ENCODE data around the gene WDR87.

Gene WDR87

GRCh38 chr19:37905946-37906868 is at the start of gene WDR87:
TSS of gene WDR87 (minus strand) at chr19:37906594. CDS start at chr19:37898239, 8,355 bp downstream.
- no peak for DNase-seq (ENCODE audit: low read depth)

- DNase-seq (ENCODE audit: low read depth), result no peak
Observed at GRCh38 chr19:37955986-37956385, 49.6 kb upstream of the WDR87 start.

DNA sequence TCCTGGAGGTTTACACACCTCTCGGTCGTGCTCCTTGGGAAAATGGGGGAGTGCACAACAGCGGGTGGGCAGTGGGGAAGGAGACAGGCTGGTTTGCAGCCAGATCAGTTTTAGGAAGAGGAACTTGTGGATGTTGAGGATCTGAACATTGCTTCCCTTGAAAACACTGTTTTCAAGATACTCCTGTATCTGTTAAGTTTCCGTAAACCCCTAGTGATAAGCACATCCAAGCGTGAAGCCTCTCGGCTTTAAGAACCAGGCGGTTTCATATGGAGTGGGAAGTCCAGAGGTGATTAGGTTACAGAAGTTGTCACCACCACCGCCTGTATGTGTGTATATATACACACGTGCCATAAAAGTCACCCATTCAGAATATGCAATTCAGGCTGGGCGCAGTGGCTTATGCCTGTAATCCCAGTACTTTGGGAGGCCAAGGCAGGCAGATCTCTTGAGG is 48.1 kb upstream of the WDR87 start:
- no peak for DNase-seq (ENCODE audit: low read depth)

DNA sequence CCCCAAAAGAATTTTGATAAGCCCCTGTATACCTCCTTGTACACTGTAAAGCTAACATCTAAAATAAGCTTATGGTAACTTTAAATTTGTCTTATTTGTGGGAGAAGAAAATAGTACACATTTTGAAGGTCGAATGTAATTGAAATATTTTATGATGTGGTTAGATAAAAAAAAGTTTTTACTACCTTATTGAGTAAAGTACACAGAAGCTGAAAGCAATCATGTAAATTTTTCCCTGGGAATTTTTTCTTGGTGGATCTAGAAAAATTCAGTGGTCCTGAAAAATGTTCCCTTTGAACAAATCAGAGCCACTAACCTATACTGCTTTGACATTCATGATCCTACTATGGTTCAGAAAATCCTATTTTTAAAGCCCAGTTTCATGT is 47.5 kb upstream of the WDR87 start:
- DNase-seq (ENCODE audit: low read depth), result no peak

DNA sequence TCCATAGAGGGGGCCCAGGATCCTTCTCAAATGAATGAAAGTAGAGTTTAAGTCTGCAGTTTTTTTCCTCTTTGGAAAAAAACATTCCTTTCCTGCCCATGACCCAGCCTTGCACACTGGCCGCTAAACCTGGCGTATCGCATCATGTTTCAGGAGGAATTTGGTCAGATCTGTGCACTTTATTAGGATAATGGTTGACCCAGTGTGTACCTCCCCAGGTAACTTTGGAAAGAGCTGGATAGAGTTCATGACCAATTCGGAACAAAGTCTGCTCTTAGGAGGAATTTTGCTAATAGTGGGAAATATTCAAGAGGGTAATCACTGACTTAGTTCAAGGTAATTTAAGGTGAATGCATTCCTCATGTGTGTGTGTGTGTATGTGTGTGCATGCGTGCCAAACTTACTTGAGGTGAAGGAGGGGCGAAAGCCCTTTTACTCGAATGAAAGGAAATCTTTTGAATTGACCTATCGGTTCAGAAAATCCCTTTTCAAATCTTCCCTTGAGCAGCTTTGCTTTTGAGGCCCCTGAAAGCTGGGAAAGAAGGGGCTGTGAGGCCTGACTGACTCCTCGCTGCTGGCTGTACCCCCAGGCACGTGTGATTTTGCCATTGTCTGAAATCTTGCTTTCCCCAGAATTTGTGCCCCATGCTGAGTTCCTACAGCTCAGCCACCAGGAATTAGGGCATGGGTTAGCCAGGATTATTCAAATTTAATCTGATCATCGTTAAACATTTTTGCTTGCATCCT is 47.0 kb upstream of the WDR87 start:
- DNase-seq (ENCODE audit: low read depth), result no peak

DNA sequence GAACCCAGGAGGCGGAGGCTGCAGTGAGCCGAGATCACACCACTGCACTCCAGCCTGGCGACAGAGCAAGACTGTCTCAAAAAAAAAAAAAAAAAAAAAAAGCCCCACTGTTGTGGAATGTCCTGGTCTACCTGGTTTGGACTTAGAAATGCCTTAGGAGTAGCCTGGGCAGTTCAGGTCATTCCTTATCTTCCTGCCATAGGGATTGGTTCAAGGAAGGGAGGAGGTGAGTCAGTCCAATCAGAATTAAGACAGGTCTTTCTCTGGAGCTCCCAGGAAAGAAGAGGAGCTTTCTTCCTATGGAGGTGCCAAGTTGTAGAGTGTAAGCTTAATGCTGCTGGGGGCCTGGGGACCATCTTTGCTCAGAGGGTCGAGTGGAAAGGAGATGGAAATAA is 45.4 kb upstream of the WDR87 start:
- DNase-seq (ENCODE audit: low read depth), result no peak

- no peak for DNase-seq (ENCODE audit: low read depth)
Observed at GRCh38 chr19:37950471-37951175, 44.2 kb upstream of the WDR87 start.

DNA sequence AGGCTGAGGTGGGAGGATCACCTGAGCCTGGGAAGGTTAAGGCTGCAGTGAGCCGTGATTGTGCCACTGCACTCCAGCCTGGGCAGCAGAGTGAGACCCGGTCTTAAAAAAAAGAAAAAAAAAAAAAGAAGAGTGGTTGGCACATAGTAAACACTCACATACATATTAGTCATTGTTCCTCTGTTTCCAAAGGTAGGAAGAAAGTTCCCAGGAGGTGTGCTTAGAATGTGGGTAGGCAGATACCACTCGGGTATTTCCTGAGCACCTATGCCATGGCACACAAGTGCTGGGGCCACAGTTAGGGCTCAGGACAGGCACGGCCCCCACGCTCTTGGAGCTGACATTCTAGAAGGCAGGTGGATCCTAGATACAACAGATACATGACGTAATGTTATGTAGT is 42.0 kb upstream of the WDR87 start:
- no peak for DNase-seq (ENCODE audit: low read depth)

DNA sequence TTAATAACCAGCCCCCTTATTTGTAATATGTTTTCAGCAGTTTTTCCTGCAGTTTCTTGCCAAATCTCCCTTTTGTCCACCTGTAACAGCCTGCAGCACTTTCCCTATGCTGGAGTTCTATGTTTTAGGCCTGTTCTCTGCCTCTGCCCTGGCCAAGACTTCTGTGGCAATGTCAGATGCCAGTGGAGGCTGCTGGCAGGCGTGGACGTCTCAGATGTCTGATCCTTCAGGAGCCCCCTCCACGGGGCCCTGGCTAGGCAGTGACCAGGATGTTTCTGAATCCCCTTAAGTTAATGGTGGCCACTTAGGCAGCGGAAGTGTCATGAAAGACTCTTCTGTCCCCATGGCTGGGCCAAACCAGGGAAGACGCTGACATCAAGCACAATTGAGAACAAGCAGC is 41.4 kb upstream of the WDR87 start:
- no peak for DNase-seq (ENCODE audit: low read depth)

DNA sequence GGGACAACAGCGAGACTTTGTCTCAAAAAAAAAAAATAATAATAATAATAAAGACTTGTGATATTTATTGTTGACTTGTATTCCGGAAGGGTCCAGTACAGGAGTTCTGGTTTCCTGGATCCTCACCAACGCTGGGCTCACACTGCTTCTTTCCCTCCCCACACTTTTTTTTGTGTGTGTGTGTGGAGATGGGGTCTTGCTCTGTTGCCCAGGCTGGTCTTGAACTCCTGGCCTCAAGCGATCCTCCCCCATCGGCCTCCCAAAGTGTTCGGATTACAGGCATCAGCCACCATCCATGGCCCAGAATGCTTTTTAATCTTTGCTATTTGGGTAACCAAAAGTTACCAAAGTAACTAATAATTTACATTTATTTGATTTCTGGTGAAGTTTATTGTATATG is 39.7 kb upstream of the WDR87 start:
- no peak for DNase-seq (ENCODE audit: low read depth)

GRCh38 chr19:37943480-37943879 is 37.1 kb upstream of the WDR87 start:
- no peak for DNase-seq (ENCODE audit: low read depth)

DNA sequence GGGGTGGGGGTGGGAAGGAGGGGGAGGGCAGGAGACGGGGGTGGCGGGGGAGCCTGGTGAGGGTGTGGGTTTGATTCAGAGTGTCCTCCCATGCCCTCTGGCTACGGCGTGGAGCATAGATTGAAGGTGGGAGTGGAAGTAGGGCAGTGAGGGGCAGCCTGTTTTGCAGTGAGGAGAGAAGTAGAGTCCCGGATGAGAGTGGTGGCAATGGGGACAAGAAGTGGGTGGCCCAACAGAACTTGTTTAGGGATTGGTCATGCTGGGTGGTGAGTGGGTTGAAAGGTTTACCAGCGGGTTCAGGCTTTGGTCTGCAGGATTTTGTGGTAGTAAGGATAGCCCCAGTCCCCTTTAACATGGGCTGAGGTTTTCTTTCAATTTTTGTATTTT is 36.1 kb upstream of the WDR87 start:
- DNase-seq (ENCODE audit: low read depth), result no peak

DNA sequence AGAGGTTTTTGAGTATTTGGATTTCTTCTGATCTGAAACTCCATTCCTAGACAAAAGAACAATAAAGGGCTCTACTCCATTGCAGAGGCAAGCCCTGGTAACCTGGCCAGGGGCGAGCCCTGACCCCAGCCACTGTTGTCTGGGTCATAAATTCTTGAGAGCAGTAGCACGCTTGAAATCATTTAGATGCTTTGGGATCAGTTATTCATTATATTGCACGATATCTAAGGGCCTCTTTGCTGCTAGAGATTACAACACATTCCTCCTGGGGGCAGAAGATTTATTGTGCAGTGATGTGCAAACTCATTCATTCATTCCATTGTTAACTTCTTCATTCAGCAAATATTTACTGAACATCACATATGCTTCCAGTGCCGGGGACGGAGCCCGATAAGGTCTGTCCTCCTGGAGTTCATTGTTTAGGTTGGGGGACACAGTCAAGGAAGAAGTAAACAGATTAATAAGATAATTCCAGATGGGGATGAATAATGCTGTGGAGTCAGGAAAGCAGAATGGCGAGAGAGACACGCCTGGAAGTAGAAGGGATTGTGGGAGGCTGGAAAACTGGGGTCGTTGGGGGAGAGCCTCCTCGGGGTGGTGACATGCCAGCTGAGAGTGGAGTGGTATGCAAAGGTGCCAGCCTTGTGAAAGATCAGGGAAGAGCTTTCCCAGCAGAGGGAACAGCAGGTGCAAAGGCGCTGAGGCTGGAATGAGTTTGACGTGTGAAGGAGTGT is 35.6 kb upstream of the WDR87 start:
- DNase-seq (ENCODE audit: low read depth), result no peak

GRCh38 chr19:37938353-37938752 is 32.0 kb upstream of the WDR87 start:
- no peak for DNase-seq (ENCODE audit: low read depth)

DNA sequence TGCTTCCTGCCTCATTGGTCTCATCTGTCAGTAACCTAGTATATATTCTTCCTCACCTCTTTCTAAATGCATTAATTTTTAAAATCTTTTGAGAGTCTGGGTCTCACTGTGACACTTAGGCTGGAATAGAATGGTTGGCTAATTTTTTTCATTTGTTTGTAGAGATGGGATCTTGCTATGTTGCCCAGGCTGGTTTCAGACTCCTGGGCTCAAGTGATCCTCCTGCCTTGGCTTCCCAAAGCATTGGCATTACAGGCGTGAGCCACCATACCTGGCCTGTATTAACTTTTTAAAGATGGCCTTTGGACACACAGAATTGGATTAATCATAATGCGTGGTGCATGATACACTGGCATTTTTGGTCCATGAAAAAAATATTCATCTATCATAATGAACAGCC is 30.5 kb upstream of the WDR87 start:
- no peak for DNase-seq (ENCODE audit: low read depth)

DNA sequence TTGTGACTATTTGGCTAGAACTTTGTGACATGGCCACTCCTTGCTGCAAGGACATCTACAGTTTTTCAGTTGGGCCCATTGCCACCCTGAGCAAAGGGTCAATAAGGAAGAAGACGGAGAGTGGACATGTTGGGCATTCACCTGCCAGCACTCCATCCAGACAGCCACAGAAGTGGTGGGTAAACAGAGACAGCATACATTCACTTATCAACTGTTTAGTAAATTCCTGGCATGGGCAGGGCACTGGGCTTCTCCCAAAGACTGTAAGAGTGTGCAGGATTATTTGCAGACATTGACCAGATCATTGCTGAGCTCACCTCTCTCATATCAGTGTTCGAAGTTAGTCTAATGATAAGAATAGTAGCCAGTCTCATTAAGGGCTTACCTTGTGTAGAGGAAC is 29.8 kb upstream of the WDR87 start:
- DNase-seq (ENCODE audit: low read depth), result no peak

- DNase-seq (ENCODE audit: low read depth), result no peak
Observed at GRCh38 chr19:37935341-37935740, 28.9 kb upstream of the WDR87 start.

DNA sequence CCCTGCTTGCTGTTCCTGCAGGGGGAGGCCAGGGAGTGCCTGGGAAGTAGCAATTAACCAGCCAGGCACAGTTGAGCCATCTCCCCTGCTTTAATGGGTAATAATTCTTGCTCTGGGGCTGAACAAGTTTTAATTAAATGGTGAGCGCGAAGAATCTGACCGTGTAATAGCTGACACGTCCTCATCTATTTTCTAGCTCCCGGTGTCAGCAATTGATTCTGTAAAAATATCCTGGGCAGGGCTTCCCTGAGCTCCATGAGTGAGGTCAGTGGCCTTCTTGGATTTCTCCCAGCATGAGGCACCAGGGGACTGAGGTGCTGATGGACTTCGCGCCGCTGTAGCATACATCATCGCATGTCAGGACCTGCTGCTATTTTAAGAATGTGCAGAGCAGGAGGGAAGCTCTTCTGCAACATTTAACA is 27.6 kb upstream of the WDR87 start:
- peak; percentile 10 for DNase-seq (ENCODE audit: low read depth)

DNA sequence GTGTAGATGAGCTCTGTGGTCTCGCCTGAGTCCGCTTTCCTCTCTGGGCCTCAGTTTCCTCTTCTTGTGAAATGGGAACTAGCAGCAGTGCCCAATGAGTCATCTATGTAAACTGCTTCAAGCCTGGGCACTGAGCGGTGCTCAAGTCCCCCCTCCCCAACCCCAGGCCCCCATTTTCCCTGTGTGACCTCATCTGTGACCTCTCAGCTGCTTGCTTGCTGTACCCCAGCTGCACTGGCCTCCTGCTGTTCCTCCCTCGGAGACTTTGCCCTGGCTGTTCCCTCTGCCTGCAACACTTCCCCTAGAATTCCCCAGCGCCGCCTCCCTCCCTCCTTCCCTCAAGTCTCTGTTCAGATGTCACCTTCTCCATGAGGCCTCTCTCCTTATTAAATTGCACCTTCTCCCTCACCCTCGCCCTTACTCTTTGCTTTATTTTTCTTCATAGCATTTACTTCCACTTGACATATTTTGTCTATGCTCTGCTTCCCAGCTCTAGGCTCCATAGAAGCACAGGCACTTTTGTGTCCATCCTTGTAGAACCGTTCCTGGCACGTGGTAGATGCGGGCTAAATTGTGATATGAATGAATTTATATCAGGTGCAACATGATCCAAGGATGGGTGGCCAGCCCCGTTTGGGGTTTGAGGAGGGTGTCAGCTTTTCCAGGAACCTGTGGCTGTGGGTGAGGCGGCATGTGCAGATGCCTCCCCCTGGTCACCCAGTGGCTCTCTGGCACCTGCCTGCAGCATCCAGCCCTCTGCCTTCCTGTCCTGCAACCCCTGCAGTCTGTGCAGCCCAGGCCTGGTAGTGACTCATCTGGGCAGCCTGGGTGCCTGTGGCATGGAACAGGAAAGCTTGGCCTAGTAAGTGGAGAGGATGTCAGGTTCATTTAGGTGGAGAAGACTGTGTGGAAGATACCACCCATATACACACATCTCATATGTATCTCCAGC is 26.9 kb upstream of the WDR87 start:
- DNase-seq (ENCODE audit: low read depth), result peak; percentile 3

- DNase-seq (ENCODE audit: low read depth), result peak; percentile 38
Observed at GRCh38 chr19:37931881-37932655, 25.7 kb upstream of the WDR87 start.
